H9 (cell line): Measurements from ENCODE around the gene CREB5. TPM values are rescaled to one million over a fixed set of nuclear protein-coding genes. Genes with fewer than 3 reads are reported as not detected.

Source experiments
- DNase-seq: peaks from one replicate; pipeline ENCODE4 v3.0.0-alpha.2; 2017
- H2AFZ ChIP-seq: one replicate; pipeline ENCODE4 v1.6.1; 2013; ENCODE audit warnings: mild to moderate bottlenecking, low read length, control low read depth, moderate library complexity
- H2AK5ac ChIP-seq: 2 replicates; pipeline ENCODE4 v1.6.1; 2013; ENCODE audit warnings: low read length, control low read depth, mixed read lengths; ENCODE audit not compliant: insufficient read length
- H2BK120ac ChIP-seq: one replicate; pipeline ENCODE4 v1.6.1; 2013; ENCODE audit warnings: low read depth, mild to moderate bottlenecking, low read length, control low read depth, inconsistent platforms; ENCODE audit not compliant: poor library complexity, severe bottlenecking
- H2BK12ac ChIP-seq: 2 replicates; pipeline ENCODE4 v1.6.1; 2013; ENCODE audit warnings: low read length, control low read depth, mixed read lengths, low read depth; ENCODE audit not compliant: insufficient read length
- H2BK15ac ChIP-seq: 2 replicates; pipeline ENCODE4 v1.6.1; 2013; ENCODE audit warnings: low read depth, low read length, control low read depth
- H2BK20ac ChIP-seq: one replicate; pipeline ENCODE4 v1.6.1; 2013; ENCODE audit warnings: low read depth, mild to moderate bottlenecking, low read length, control low read depth, inconsistent platforms; ENCODE audit not compliant: poor library complexity, severe bottlenecking
- H2BK5ac ChIP-seq: 2 replicates; pipeline ENCODE4 v1.6.1; 2013; ENCODE audit warnings: low read length, control low read depth, mixed read lengths; ENCODE audit not compliant: insufficient read length
- H3K14ac ChIP-seq: 2 replicates; pipeline ENCODE4 v1.6.1; 2013; ENCODE audit warnings: low read length, control low read depth; ENCODE audit not compliant: insufficient read depth
- H3K18ac ChIP-seq: 2 replicates; pipeline ENCODE4 v1.6.1; 2013; ENCODE audit warnings: low read depth, mild to moderate bottlenecking, mixed read lengths, low read length, control low read depth; ENCODE audit not compliant: insufficient read length
- H3K23ac ChIP-seq: 2 replicates; pipeline ENCODE4 v1.6.1; 2013; ENCODE audit warnings: low read length, control low read depth, mixed read lengths, low read depth; ENCODE audit not compliant: insufficient read length
- H3K23me2 ChIP-seq: 2 replicates; pipeline ENCODE4 v1.6.1; 2013; ENCODE audit warnings: low read depth, mild to moderate bottlenecking, mixed read lengths, low read length, control low read depth; ENCODE audit not compliant: insufficient read length, poor library complexity, severe bottlenecking
- H3K27ac ChIP-seq: 2 replicates; pipeline ENCODE4 v1.5.1; 2013; ENCODE audit warnings: low read length, control low read depth, mixed read lengths, low read depth; ENCODE audit not compliant: insufficient read length
- H3K27me3 ChIP-seq: 2 replicates; pipeline ENCODE4 v1.6.1; 2013; ENCODE audit warnings: low read length, control low read depth, inconsistent platforms; ENCODE audit not compliant: insufficient read depth
- H3K4ac ChIP-seq: 2 replicates; pipeline ENCODE4 v1.6.1; 2013; ENCODE audit warnings: low read depth, mild to moderate bottlenecking, control low read depth, inconsistent platforms, low read length, moderate library complexity
- H3K4me1 ChIP-seq: 2 replicates; pipeline ENCODE4 v1.6.1; 2013; ENCODE audit warnings: low read length, control low read depth, inconsistent platforms; ENCODE audit not compliant: insufficient read depth
- H3K4me2 ChIP-seq: 2 replicates; pipeline ENCODE4 v1.6.1; 2013; ENCODE audit warnings: low read length, control low read depth, mixed read lengths; ENCODE audit not compliant: insufficient read length, insufficient read depth
- H3K56ac ChIP-seq: 2 replicates; pipeline ENCODE4 v1.6.1; 2013; ENCODE audit warnings: low read depth, mild to moderate bottlenecking, mixed read lengths, low read length, control low read depth; ENCODE audit not compliant: insufficient read length
- H3K79me1 ChIP-seq: 2 replicates; pipeline ENCODE4 v1.6.1; 2013; ENCODE audit warnings: low read depth, mild to moderate bottlenecking, moderate library complexity, low read length, control low read depth, inconsistent platforms; ENCODE audit not compliant: insufficient read depth, poor library complexity, severe bottlenecking
- H3K79me2 ChIP-seq: 2 replicates; pipeline ENCODE4 v1.6.1; 2013; ENCODE audit warnings: low read length, control low read depth, inconsistent platforms; ENCODE audit not compliant: insufficient read depth
- H3K9ac ChIP-seq: 2 replicates; pipeline ENCODE4 v1.6.1; 2013; ENCODE audit warnings: low read length, control low read depth, mixed read lengths; ENCODE audit not compliant: insufficient read length; ENCODE audit errors: extremely low read depth
- H3K9me3 ChIP-seq: one replicate; pipeline ENCODE4 v1.6.1; 2013; ENCODE audit warnings: low read depth, low read length, inconsistent platforms; ENCODE audit not compliant: control insufficient read depth
- H3T11ph ChIP-seq: one replicate; pipeline ENCODE4 v1.6.1; 2013; ENCODE audit warnings: mild to moderate bottlenecking, low read length, control low read depth, inconsistent platforms
- H4K20me1 ChIP-seq: one replicate; pipeline ENCODE4 v1.6.1; 2013; ENCODE audit not compliant: control insufficient read depth, insufficient read length, insufficient read depth
- H4K5ac ChIP-seq: 2 replicates; pipeline ENCODE4 v1.6.1; 2013; ENCODE audit warnings: low read depth, mild to moderate bottlenecking, mixed read lengths, low read length, control low read depth; ENCODE audit not compliant: insufficient read length
- H4K8ac ChIP-seq: replicated peaks from 2 replicates; pipeline ENCODE4 v1.6.1; 2013; ENCODE audit warnings: low read length, control low read depth, mixed read lengths, low read depth; ENCODE audit not compliant: insufficient read length
- H4K91ac ChIP-seq: 2 replicates; pipeline ENCODE4 v1.6.1; 2013; ENCODE audit warnings: low read depth, mild to moderate bottlenecking, moderate library complexity, mixed read lengths, low read length, control low read depth; ENCODE audit not compliant: insufficient read length
- H3K27ac Mint-ChIP-seq, 3 experiments: 2 replicates in 2 of 3; 3 replicates in 1 of 3; pipeline ENCODE4 v1.8.0; 2020 to 2021; ENCODE audit warnings: mixed read lengths in 3 of 3, mild to moderate bottlenecking in 1 of 3, moderate library complexity in 1 of 3
- H3K27me3 Mint-ChIP-seq: 2 replicates; pipeline ENCODE4 v1.8.0; 2021; ENCODE audit warnings: low read depth, mild to moderate bottlenecking, moderate library complexity, mixed read lengths
- H3K36me3 Mint-ChIP-seq, 3 experiments: 2 replicates in 2 of 3; 3 replicates in 1 of 3; pipeline ENCODE4 v1.8.0; 2020 to 2021; ENCODE audit warnings: low read depth in 3 of 3, mixed read lengths in 3 of 3; ENCODE audit not compliant: insufficient read depth in 1 of 3
- H3K4me1 Mint-ChIP-seq, 2 experiments: 2 replicates each; pipeline ENCODE4 v1.8.0; 2020; ENCODE audit warnings: mixed read lengths in 2 of 2
- H3K4me3 Mint-ChIP-seq, 2 experiments: 2 replicates in 1 of 2; 3 replicates in 1 of 2; pipeline ENCODE4 v1.8.0; 2020 to 2021; ENCODE audit warnings: mild to moderate bottlenecking in 2 of 2, mixed read lengths in 2 of 2, moderate library complexity in 1 of 2
- H3K9me3 Mint-ChIP-seq, 2 experiments: 2 replicates in 1 of 2; 3 replicates in 1 of 2; pipeline ENCODE4 v1.8.0; 2020; ENCODE audit warnings: mild to moderate bottlenecking in 2 of 2, mixed read lengths in 2 of 2, moderate library complexity in 1 of 2
- CTCF ChIP-seq: fragments of 200-600 bp; sonication (generic); conservative IDR thresholded peaks from 3 replicates; pipeline ENCODE4 v1.8.0; 2021; ENCODE audit warnings: antibody characterized with exemption, mild to moderate bottlenecking
- WGBS: extraction: QIAGEN DNeasy Blood & Tissue Kit; methylation state at CpG from one replicate; pipeline ENCODE4 v1.1.7; 2013; ENCODE audit warnings: missing lambda C conversion rate, low lambda C conversion rate, mixed read lengths; ENCODE audit not compliant: insufficient read length; ENCODE audit errors: extremely low coverage; 5-methylcytosine and 5-hydroxymethylcytosine counted together
- total RNA-seq: library from RNA; stranded (reverse); gene quantifications from 2 replicates; pipeline ENCODE4 v1.2.1, GENCODE V29; 2021

Gene CREB5
- total RNA-seq, 1 experiment from 2014 or later: 4.0 TPM

- Histone ChIP-seq H4K5ac (no peak overlapping the region), H3K4me1 (peaks cover 9% of the 10 kb centered on the region; the same call in 1 of the 2 replicates), H4K91ac (no peak overlapping the region), H2BK12ac (no peak overlapping the region), H3K4ac (no peak overlapping the region), H4K8ac (no peak overlapping the region), H2BK5ac (no peak overlapping the region), H2BK20ac (no peak overlapping the region), H4K20me1 (no peaks in the 10 kb centered on the region), H3K79me2 (no peaks in the 10 kb centered on the region), H3T11ph (no peak overlapping the region), H2BK15ac (no peak overlapping the region), H2AFZ (no peak overlapping the region), H2BK120ac (no peak overlapping the region), H3K4me2 (no peak overlapping the region), H3K79me1 (no peaks in the 10 kb centered on the region), H3K9me3 (no peaks in the 10 kb centered on the region), H3K23ac (no peak overlapping the region), H2AK5ac (no peak overlapping the region), H3K27me3 (no peaks in the 10 kb centered on the region), H3K14ac (no peak overlapping the region), H3K27ac (no peak overlapping the region), H3K18ac (no peak overlapping the region), H3K23me2 (no peaks in the 10 kb centered on the region), H3K9ac (no peak overlapping the region), H3K56ac (no peak overlapping the region)
- Mint-ChIP-seq H3K9me3 (no peaks in the 10 kb centered on the region), H3K4me3 (no peak overlapping the region), H3K27ac (no peak overlapping the region), H3K4me1 (peaks cover 14 to 22% of the 10 kb centered on the region in 2 experiments), H3K27me3 (no peaks in the 10 kb centered on the region), H3K36me3 (no peaks in the 10 kb centered on the region)
- no peak for DNase-seq
- no peak for TF ChIP-seq CTCF
- no CpG with 5 or more reads among the region's 4 CpGs for WGBS
Observed at GRCh38 chr7:28647076-28647421, 234.7 kb downstream of the CREB5 start.
